OCI-LY1 (cell line): Measurements from ENCODE around the gene PARD6B.

ENCODE experiments used
- H2AFZ ChIP-seq: fragments of 200-600 bp; sonication (generic), shearing (Covaris generic); 2 replicates; pipeline ENCODE4 v1.6.0; 2014; ENCODE audit warnings: antibody characterized with exemption, mild to moderate bottlenecking, low read length
- H3F3A ChIP-seq: fragments of 200-600 bp; sonication (generic), shearing (Covaris generic); 2 replicates; pipeline ENCODE4 v1.6.0; 2014; ENCODE audit warnings: mild to moderate bottlenecking, antibody characterized with exemption, low read length, moderate library complexity; ENCODE audit not compliant: insufficient read depth
- H3K27ac ChIP-seq: fragments of 200-600 bp; sonication (generic); 2 replicates; pipeline ENCODE4 v1.5.1; 2014; ENCODE audit warnings: low read length, mixed run types, mild to moderate bottlenecking, low read depth; ENCODE audit not compliant: poor library complexity, severe bottlenecking
- H3K27me3 ChIP-seq: fragments of 200-600 bp; sonication (generic); 2 replicates; pipeline ENCODE4 v1.6.0; 2014; ENCODE audit warnings: antibody characterized with exemption, mild to moderate bottlenecking, low read length, moderate library complexity; ENCODE audit not compliant: insufficient read depth
- H3K36me3 ChIP-seq: fragments of 200-600 bp; sonication (generic); 2 replicates; pipeline ENCODE4 v1.6.1; 2014; ENCODE audit warnings: mild to moderate bottlenecking, antibody characterized with exemption, low read length, moderate library complexity, mixed read lengths; ENCODE audit not compliant: insufficient read depth
- H3K4me1 ChIP-seq: fragments of 200-600 bp; sonication (generic); 2 replicates; pipeline ENCODE4 v1.5.1; 2014; ENCODE audit warnings: mild to moderate bottlenecking, low read length, moderate library complexity; ENCODE audit not compliant: insufficient read depth, severe bottlenecking
- H3K4me2 ChIP-seq: fragments of 200-600 bp; sonication (generic), shearing (Covaris generic); 2 replicates; pipeline ENCODE4 v1.6.1; 2014; ENCODE audit warnings: low read length
- H3K4me3 ChIP-seq: fragments of 200-600 bp; sonication (generic); 2 replicates; pipeline ENCODE4 v1.5.1; 2014; ENCODE audit warnings: low read length, low read depth, mild to moderate bottlenecking, mixed read lengths; ENCODE audit not compliant: poor library complexity, severe bottlenecking
- H3K79me2 ChIP-seq: fragments of 200-600 bp; shearing (Covaris generic); 2 replicates; pipeline ENCODE4 v1.6.1; 2016; ENCODE audit warnings: mixed run types, low read length, mixed read lengths; ENCODE audit not compliant: insufficient read depth
- H3K9ac ChIP-seq: fragments of 200-600 bp; sonication (generic), shearing (Covaris generic); 2 replicates; pipeline ENCODE4 v1.6.1; 2014; ENCODE audit warnings: mild to moderate bottlenecking, low read length, mixed read lengths
- H3K9me2 ChIP-seq: fragments of 200-600 bp; sonication (generic), shearing (Covaris generic); 2 replicates; pipeline ENCODE4 v1.6.1; 2014; ENCODE audit warnings: low read depth, mild to moderate bottlenecking, low read length, mixed read lengths
- H3K9me3 ChIP-seq: fragments of 200-600 bp; shearing (Covaris generic); 2 replicates; pipeline ENCODE4 v1.6.1; 2014; ENCODE audit warnings: low read length, mixed read lengths
- H4K20me1 ChIP-seq: fragments of 200-600 bp; sonication (generic), shearing (Covaris generic); 2 replicates; pipeline ENCODE4 v1.6.0; 2016; ENCODE audit warnings: mild to moderate bottlenecking, low read length; ENCODE audit not compliant: insufficient read depth
- EZH2 ChIP-seq: fragments of 200-600 bp; sonication (generic), shearing (Covaris generic); IDR thresholded peaks from 2 replicates; pipeline ENCODE4 v1.8.0; 2017; ENCODE audit warnings: borderline replicate concordance, mixed run types, mild to moderate bottlenecking, antibody characterized with exemption, low read length, moderate library complexity, mixed read lengths
- TF ChIP-seq, protein P1 (sequence below): fragments of 200-600 bp; sonication (generic), shearing (Covaris generic); IDR thresholded peaks from 2 replicates; pipeline ENCODE4 v1.5.1; 2017; ENCODE audit warnings: mild to moderate bottlenecking, antibody characterized with exemption, low read length, moderate library complexity, mixed read lengths

Gene PARD6B

DNA sequence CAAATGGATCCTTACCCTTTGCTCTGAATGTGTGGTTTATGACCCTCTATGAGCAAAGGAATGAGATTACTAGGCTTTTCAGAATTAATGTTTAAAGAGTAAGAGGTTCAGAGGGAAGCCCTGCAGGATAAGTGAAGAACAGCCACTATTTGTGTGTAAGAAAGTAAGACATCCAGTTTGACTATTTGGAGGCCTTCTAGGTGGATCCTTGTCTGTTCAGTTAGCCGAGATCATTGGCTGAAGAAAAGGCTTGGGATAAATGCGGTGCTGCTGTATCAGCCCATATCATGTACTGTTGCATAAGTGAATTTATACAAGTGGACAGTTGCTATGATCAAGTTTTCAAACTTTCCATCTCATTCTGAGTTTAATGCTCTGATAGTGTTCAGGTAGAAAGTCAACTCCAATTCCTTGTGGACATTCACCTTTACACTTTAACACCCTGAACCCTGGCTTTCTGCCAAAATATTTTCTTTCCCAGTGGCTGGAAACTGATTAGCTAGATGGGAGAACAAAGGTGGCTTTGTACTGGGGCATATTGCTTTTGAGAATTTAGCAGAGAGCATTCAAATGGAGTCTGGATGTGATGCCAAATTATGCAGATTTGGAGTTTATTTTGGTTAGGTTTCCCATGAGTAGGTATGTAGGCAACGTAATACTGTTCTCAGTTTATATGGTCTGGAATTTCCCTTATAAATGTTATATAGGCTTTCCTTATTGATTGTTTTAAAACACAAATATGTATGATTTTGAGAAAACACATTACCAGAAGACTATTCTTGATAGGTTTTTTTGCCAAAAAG lies 15.0 kb downstream of the PARD6B start:
- no peak for TF ChIP-seq EZH2
- TF ChIP-seq, protein P1, sequence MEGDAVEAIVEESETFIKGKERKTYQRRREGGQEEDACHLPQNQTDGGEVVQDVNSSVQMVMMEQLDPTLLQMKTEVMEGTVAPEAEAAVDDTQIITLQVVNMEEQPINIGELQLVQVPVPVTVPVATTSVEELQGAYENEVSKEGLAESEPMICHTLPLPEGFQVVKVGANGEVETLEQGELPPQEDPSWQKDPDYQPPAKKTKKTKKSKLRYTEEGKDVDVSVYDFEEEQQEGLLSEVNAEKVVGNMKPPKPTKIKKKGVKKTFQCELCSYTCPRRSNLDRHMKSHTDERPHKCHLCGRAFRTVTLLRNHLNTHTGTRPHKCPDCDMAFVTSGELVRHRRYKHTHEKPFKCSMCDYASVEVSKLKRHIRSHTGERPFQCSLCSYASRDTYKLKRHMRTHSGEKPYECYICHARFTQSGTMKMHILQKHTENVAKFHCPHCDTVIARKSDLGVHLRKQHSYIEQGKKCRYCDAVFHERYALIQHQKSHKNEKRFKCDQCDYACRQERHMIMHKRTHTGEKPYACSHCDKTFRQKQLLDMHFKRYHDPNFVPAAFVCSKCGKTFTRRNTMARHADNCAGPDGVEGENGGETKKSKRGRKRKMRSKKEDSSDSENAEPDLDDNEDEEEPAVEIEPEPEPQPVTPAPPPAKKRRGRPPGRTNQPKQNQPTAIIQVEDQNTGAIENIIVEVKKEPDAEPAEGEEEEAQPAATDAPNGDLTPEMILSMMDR, result no peak
- Histone ChIP-seq H4K20me1 (no peaks in the 10 kb centered on the region), H3K4me1 (peaks cover 9% of the 10 kb centered on the region), H3K27me3 (no peaks in the 10 kb centered on the region), H3K27ac (no peak overlapping the region), H2AFZ (no peak overlapping the region), H3K36me3 (peaks cover 15% of the 10 kb centered on the region; the same call in 1 of the 2 replicates), H3K4me2 (no peak overlapping the region), H3K9me3 (no peaks in the 10 kb centered on the region), H3F3A (no peaks in the 10 kb centered on the region), H3K79me2 (no peaks in the 10 kb centered on the region), H3K9ac (no peak overlapping the region), H3K4me3 (no peak overlapping the region), H3K9me2 (no peaks in the 10 kb centered on the region)

- TF ChIP-seq, protein P1, result no peak
- no peak for TF ChIP-seq EZH2
Measured at GRCh38 chr20:50747275-50747674, 15.9 kb downstream of the PARD6B start.

GRCh38 chr20:50750145-50750671 lies 18.8 kb downstream of the PARD6B start:
- no peak overlapping the region for H3K4me3 ChIP-seq

More at GRCh38 chr20:50747275-50747674, 15.9 kb downstream of the PARD6B start:
- H3K36me3 ChIP-seq, result peaks cover 15% of the 10 kb centered on the region; the same call in 1 of the 2 replicates
- no peaks in the 10 kb centered on the region for H4K20me1 ChIP-seq
- H3K4me1 ChIP-seq, result peaks cover 9% of the 10 kb centered on the region
- H3K9ac ChIP-seq, result no peak overlapping the region
- H3K4me2 ChIP-seq, result 0 out of 2 replicates have a peak overlapping the region, but pooled peaks have one; percentile 42
- no peaks in the 10 kb centered on the region for H3K79me2 ChIP-seq
- no peaks in the 10 kb centered on the region for H3K9me2 ChIP-seq
- H3K27ac ChIP-seq, result no peak overlapping the region
- H3K9me3 ChIP-seq, result no peaks in the 10 kb centered on the region
- no peaks in the 10 kb centered on the region for H3K27me3 ChIP-seq
- no peaks in the 10 kb centered on the region for H3F3A ChIP-seq
- H2AFZ ChIP-seq, result no peak overlapping the region
- H3K4me3 ChIP-seq, result no peak overlapping the region

More at GRCh38 chr20:50750145-50750671, 18.8 kb downstream of the PARD6B start:
- Histone ChIP-seq H3K27me3 (no peaks in the 10 kb centered on the region), H3K9me2 (no peaks in the 10 kb centered on the region), H3K27ac (no peak overlapping the region), H3K36me3 (peaks cover 15% of the 10 kb centered on the region), H3F3A (no peaks in the 10 kb centered on the region), H3K9ac (no peak overlapping the region), H3K79me2 (no peaks in the 10 kb centered on the region), H4K20me1 (no peaks in the 10 kb centered on the region), H3K9me3 (no peaks in the 10 kb centered on the region), H2AFZ (no peak overlapping the region), H3K4me1 (peaks cover 9% of the 10 kb centered on the region), H3K4me2 (no peak overlapping the region)
- no peak for TF ChIP-seq EZH2
